Measurements from ENCODE around the gene PERCC1.
"Not testable (repeated sequence)": the region's sequence is repeated elsewhere in the genome, so short reads cannot be mapped to it uniquely, and the experiment has no call there.

PERCC1 gene

GRCh38 chr16:1469141-1469540 is 38.3 kb downstream of the PERCC1 start:
- not testable (repeated sequence) for DNase-seq (ENCODE audit: low spot score)

- DNase-seq (ENCODE audit: low spot score) = no peak
Measured at GRCh38 chr16:1469693-1470201, 38.9 kb downstream of the PERCC1 start.

GRCh38 chr16:1470481-1471251 is 39.8 kb downstream of the PERCC1 start:
- no peak for DNase-seq (ENCODE audit: low spot score)

- DNase-seq (ENCODE audit: low spot score) = no peak
Measured at GRCh38 chr16:1471569-1472194, 40.8 kb downstream of the PERCC1 start.

- DNase-seq (ENCODE audit: low spot score) = peak; percentile 9
Measured at GRCh38 chr16:1472974-1473373, 42.1 kb downstream of the PERCC1 start.

GRCh38 chr16:1474082-1474795 is 43.4 kb downstream of the PERCC1 start:
- DNase-seq (ENCODE audit: low spot score) = peak; percentile 13

GRCh38 chr16:1474796-1475551 is 44.1 kb downstream of the PERCC1 start, which contains the start of gene CLCN7:
TSS of gene CLCN7 (minus strand) at chr16:1475028. CDS start at chr16:1474974, 54 bp downstream.
- DNase-seq (ENCODE audit: low spot score) = peak; percentile 83

- no peak for DNase-seq (ENCODE audit: low spot score)
Measured at GRCh38 chr16:1475552-1476114, 44.8 kb downstream of the PERCC1 start.

- no peak for DNase-seq (ENCODE audit: low spot score)
Measured at GRCh38 chr16:1477033-1477432, 46.2 kb downstream of the PERCC1 start.

- not testable (repeated sequence) for DNase-seq (ENCODE audit: low spot score)
Measured at GRCh38 chr16:1478937-1479336, 48.1 kb downstream of the PERCC1 start.

GRCh38 chr16:1481906-1482835 is 51.3 kb downstream of the PERCC1 start:
- DNase-seq (ENCODE audit: low spot score) = no peak

Data from hematopoietic multipotent progenitor cell treated with erythropoietin and hydrocortisone succinate and interleukin-3 and kit ligand, for 15 days (in vitro differentiated cells).